Lower lobe of right lung (tissue), 2 donors: ENCODE results near the gene GFER. TPM values are rescaled to one million over a fixed set of nuclear protein-coding genes. Genes with fewer than 3 reads are reported as not detected.
"Not testable (repeated sequence)": the region's sequence is repeated elsewhere in the genome, so short reads cannot be mapped to it uniquely, and the experiment has no call there.

Experiments used
- ATAC-seq, 2 donors: fragments of 200-7000 bp; cut with Tn5 transposase; one replicate each; pipeline ENCODE4 v1.9.1; 2020 to 2022; ENCODE audit warnings: mild to moderate bottlenecking in 2 of 2, moderate library complexity in 2 of 2
- DNase-seq: peaks from one replicate; pipeline ENCODE4 v3.0.0-alpha.2; 2020
- H3K27ac ChIP-seq: fragments of 200-600 bp; one replicate; pipeline ENCODE4 v1.8.0; 2022
- H3K27me3 ChIP-seq: fragments of 200-600 bp; one replicate; pipeline ENCODE4 v1.8.0; 2022; ENCODE audit warnings: low read depth
- H3K36me3 ChIP-seq: fragments of 200-600 bp; one replicate; pipeline ENCODE4 v1.8.0; 2022; ENCODE audit warnings: mild to moderate bottlenecking
- H3K4me1 ChIP-seq: fragments of 200-600 bp; one replicate; pipeline ENCODE4 v1.8.0; 2022
- H3K4me3 ChIP-seq: fragments of 200-600 bp; one replicate; pipeline ENCODE4 v1.8.0; 2022; ENCODE audit warnings: mild to moderate bottlenecking
- H3K9me3 ChIP-seq: fragments of 200-600 bp; one replicate; pipeline ENCODE4 v1.8.0; 2022
- intact Hi-C: fragments of 100-400 bp; cut with DNase I; formaldehyde crosslinking; loops from one replicate; pipeline ENCODE4 v1.11.0; 2022
- long read RNA-seq: library from polyadenylated mRNA; unstranded; transcript quantifications from one replicate; pipeline ENCODE4 v2.0.0, GENCODE V29; 2021
- total RNA-seq: library from RNA; stranded (reverse); fragmentation: NEBNext Ultra II Directional; extraction: Animal tissue kit (Norgen Biotek cat#: 25700); gene quantifications from one replicate; pipeline ENCODE4 v1.2.1, GENCODE V29; 2021
- TF ChIP-seq, protein P1 (sequence below): fragments of 200-600 bp; IDR thresholded peaks from one replicate; pipeline ENCODE4 v1.8.0; 2022; ENCODE audit warnings: antibody characterized with exemption, mild to moderate bottlenecking
- donor health status: DM: no; HTN: yes; CAD: no; lungs with severe emphysema.

GFER gene
- 24.7 TPM for total RNA-seq
- long read RNA-seq, transcript GFER-201 (3 exons, 2,345 nt) = major isoform, 15 of 17 reads
- long read RNA-seq, partial matches to known transcripts = 1 of 17 reads
- long read RNA-seq, other reads (novel, unspliced or antisense) = 0 of 17 reads

GRCh38 chr16:1983544-1984346, at the start of gene GFER:
TSS of gene GFER (plus strand) at chr16:1984193. CDS start at chr16:1984219, 26 bp downstream.
- Histone ChIP-seq H3K4me1 (peaks cover 27% of the 10 kb centered on the region), H3K27ac (peak within 1 kb of the TSS; percentile 82), H3K36me3 (peaks cover 23% of the 10 kb centered on the region), H3K4me3 (peak within 1 kb of the TSS; percentile 91), H3K27me3 (peaks cover 34% of the 10 kb centered on the region), H3K9me3 (no peaks in the 10 kb centered on the region)
- peak; percentile 93 for DNase-seq
- TF ChIP-seq, protein P1, sequence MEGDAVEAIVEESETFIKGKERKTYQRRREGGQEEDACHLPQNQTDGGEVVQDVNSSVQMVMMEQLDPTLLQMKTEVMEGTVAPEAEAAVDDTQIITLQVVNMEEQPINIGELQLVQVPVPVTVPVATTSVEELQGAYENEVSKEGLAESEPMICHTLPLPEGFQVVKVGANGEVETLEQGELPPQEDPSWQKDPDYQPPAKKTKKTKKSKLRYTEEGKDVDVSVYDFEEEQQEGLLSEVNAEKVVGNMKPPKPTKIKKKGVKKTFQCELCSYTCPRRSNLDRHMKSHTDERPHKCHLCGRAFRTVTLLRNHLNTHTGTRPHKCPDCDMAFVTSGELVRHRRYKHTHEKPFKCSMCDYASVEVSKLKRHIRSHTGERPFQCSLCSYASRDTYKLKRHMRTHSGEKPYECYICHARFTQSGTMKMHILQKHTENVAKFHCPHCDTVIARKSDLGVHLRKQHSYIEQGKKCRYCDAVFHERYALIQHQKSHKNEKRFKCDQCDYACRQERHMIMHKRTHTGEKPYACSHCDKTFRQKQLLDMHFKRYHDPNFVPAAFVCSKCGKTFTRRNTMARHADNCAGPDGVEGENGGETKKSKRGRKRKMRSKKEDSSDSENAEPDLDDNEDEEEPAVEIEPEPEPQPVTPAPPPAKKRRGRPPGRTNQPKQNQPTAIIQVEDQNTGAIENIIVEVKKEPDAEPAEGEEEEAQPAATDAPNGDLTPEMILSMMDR = peak; percentile 58
- intact Hi-C loops = no loop called here
- peak; percentile 91 to 94 for ATAC-seq

GRCh38 chr16:1936945-1937479, 47.0 kb upstream of the GFER start:
- H3K27ac ChIP-seq = no peak overlapping the region
- H3K4me1 ChIP-seq = peaks cover 11% of the 10 kb centered on the region
- intact Hi-C loops = no loop called here
- peaks cover 8% of the 10 kb centered on the region for H3K27me3 ChIP-seq
- ATAC-seq (no peak), DNase-seq (no peak)
- no peak overlapping the region for H3K4me3 ChIP-seq
- peaks cover 41% of the 10 kb centered on the region for H3K36me3 ChIP-seq
- H3K9me3 ChIP-seq = no peaks in the 10 kb centered on the region
- TF ChIP-seq, protein P1 = no peak

GRCh38 chr16:1938316-1938715, 45.7 kb upstream of the GFER start:
- TF ChIP-seq, protein P1 = no peak
- intact Hi-C loops = no loop called here
- Histone ChIP-seq H3K36me3 (peaks cover 41% of the 10 kb centered on the region), H3K27me3 (no peaks in the 10 kb centered on the region), H3K4me3 (no peak overlapping the region), H3K9me3 (no peaks in the 10 kb centered on the region), H3K4me1 (peaks cover 17% of the 10 kb centered on the region), H3K27ac (peak overlapping the region; percentile 49)
- no peak for ATAC-seq
- peak; percentile 73 for DNase-seq

DNA sequence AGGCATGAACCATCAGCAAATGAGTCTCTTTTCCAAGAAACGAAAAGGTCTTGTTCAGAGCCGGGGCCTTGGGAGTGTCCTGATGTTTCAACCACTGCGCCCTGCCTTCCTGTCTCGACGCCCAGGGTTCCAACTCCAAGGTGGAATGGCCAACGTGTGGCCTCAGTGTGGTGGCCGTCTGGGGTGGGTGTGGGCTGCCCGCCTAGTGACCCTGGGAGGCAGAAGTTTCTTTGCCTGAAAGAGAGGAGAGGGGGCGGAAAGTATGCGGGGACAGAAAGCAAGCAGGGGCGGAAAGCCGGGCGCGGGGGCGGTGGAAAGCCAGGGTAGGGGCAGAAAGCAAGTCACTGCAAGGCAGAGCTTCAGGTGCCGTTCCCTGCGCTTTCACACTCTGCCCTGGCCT, 45.1 kb upstream of the GFER start:
- intact Hi-C loops = no loop called here
- no peak overlapping the region for H3K4me3 ChIP-seq
- H3K27ac ChIP-seq = peak overlapping the region; percentile 49
- peaks cover 41% of the 10 kb centered on the region for H3K36me3 ChIP-seq
- H3K9me3 ChIP-seq = no peaks in the 10 kb centered on the region
- no peak for DNase-seq
- H3K27me3 ChIP-seq = no peaks in the 10 kb centered on the region
- ATAC-seq = no peak
- TF ChIP-seq, protein P1 = no peak
- peaks cover 17% of the 10 kb centered on the region for H3K4me1 ChIP-seq

DNA sequence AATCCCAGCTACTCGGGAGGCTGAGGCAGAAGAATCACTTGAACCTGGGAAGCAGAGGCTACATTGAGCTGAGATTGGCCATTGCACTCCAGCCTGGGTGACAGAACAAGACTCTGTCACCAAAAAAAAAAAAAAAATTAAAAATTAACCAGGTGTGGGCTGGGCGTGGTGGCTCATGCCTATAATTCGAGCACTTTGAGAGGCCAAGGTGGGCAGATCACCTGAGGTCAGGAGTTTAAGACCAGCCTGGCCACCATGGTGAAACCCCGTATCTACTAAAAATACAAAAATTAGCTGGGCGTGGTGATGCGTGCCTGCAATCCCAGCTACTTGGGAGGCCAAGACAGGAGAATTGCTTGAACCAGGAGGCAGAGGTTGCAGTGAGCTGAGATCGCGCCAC, 44.2 kb upstream of the GFER start:
- H3K27me3 ChIP-seq, H3K27ac ChIP-seq, DNase-seq, intact Hi-C loops, H3K9me3 ChIP-seq, H3K4me3 ChIP-seq, ATAC-seq: not testable (repeated sequence)
- Histone ChIP-seq H3K4me1 (peaks cover 17% of the 10 kb centered on the region), H3K36me3 (peaks cover 41% of the 10 kb centered on the region)
